HEK293 (cell line): Measurements from ENCODE around the gene RIMS4.

Experiments used
- ZNF24 ChIP-seq: fragments of 450-650 bp; formaldehyde crosslinking; IDR thresholded peaks from 2 replicates; pipeline ENCODE4 v1.5.1; 2016; ENCODE audit warnings: missing biosample characterization, missing genetic modification characterization
- TF ChIP-seq, protein P1 (sequence below): fragments of 450-650 bp; formaldehyde crosslinking; IDR thresholded peaks from 2 replicates; pipeline ENCODE4 v1.5.1; 2016; ENCODE audit warnings: missing biosample characterization, missing genetic modification characterization

- TF ChIP-seq, protein P1, sequence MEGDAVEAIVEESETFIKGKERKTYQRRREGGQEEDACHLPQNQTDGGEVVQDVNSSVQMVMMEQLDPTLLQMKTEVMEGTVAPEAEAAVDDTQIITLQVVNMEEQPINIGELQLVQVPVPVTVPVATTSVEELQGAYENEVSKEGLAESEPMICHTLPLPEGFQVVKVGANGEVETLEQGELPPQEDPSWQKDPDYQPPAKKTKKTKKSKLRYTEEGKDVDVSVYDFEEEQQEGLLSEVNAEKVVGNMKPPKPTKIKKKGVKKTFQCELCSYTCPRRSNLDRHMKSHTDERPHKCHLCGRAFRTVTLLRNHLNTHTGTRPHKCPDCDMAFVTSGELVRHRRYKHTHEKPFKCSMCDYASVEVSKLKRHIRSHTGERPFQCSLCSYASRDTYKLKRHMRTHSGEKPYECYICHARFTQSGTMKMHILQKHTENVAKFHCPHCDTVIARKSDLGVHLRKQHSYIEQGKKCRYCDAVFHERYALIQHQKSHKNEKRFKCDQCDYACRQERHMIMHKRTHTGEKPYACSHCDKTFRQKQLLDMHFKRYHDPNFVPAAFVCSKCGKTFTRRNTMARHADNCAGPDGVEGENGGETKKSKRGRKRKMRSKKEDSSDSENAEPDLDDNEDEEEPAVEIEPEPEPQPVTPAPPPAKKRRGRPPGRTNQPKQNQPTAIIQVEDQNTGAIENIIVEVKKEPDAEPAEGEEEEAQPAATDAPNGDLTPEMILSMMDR (tag by site-specific recombination), result no peak
- no peak for TF ChIP-seq ZNF24 (tag by site-specific recombination)
Observed at GRCh38 chr20:44848254-44849015, 38.1 kb upstream of the RIMS4 start.
